GM19193 (cell line): Measurements from ENCODE around the gene KRT1.

ENCODE experiments used
- POLR2A ChIP-seq: IDR thresholded peaks from 4 replicates; pipeline ENCODE4 v1.6.1; 2011; ENCODE audit not compliant: insufficient read depth, insufficient read length; ENCODE audit errors: extremely low read depth

KRT1 gene

GRCh38 chr12:52646613-52647012, 33.6 kb downstream of the KRT1 start:
- TF ChIP-seq POLR2A, result no peak

- no peak for TF ChIP-seq POLR2A
Measured at GRCh38 chr12:52645982-52646381, 34.2 kb downstream of the KRT1 start.

GRCh38 chr12:52645120-52645761, 35.0 kb downstream of the KRT1 start:
- no peak for TF ChIP-seq POLR2A

GRCh38 chr12:52644078-52644415, 36.2 kb downstream of the KRT1 start:
- TF ChIP-seq POLR2A, result no peak

- TF ChIP-seq POLR2A, result no peak
Measured at GRCh38 chr12:52643233-52644077, 36.8 kb downstream of the KRT1 start.

- no peak for TF ChIP-seq POLR2A
Measured at GRCh38 chr12:52641468-52641867, 38.7 kb downstream of the KRT1 start.

GRCh38 chr12:52637299-52637698, 42.9 kb downstream of the KRT1 start:
- no peak for TF ChIP-seq POLR2A

GRCh38 chr12:52636592-52637258, 43.5 kb downstream of the KRT1 start:
- TF ChIP-seq POLR2A, result no peak

GRCh38 chr12:52636189-52636588, 44.0 kb downstream of the KRT1 start:
- TF ChIP-seq POLR2A, result no peak

GRCh38 chr12:52634266-52635056, 45.7 kb downstream of the KRT1 start:
- no peak for TF ChIP-seq POLR2A

GRCh38 chr12:52633383-52633782, 46.8 kb downstream of the KRT1 start:
- TF ChIP-seq POLR2A, result no peak

- TF ChIP-seq POLR2A, result no peak
Measured at GRCh38 chr12:52632656-52633055, 47.6 kb downstream of the KRT1 start.

- no peak for TF ChIP-seq POLR2A
Measured at GRCh38 chr12:52631676-52632459, 48.3 kb downstream of the KRT1 start.

- TF ChIP-seq POLR2A, result no peak
Measured at GRCh38 chr12:52631264-52631663, 48.9 kb downstream of the KRT1 start.
